Spinal cord (tissue), 10 donors: ENCODE results near the gene PPP4R2. TPM values are rescaled to one million over a fixed set of nuclear protein-coding genes. Genes with fewer than 3 reads are reported as not detected.

Source experiments
- DNase-seq, 6 donors: peaks; one replicate each; pipeline versions ENCODE4 v3.0.0 to v3.0.0-alpha.2; 2013 to 2015; ENCODE audit warnings: low spot score in 6 of 6, low read depth in 4 of 6
- H3K27ac ChIP-seq: one replicate; pipeline ENCODE4 v1.5.1; 2013; ENCODE audit warnings: low read depth, low read length, control low read depth
- H3K27me3 ChIP-seq: one replicate; pipeline ENCODE4 v1.6.1; 2013; ENCODE audit warnings: low read length; ENCODE audit not compliant: control insufficient read depth, insufficient read depth
- H3K36me3 ChIP-seq: one replicate; pipeline ENCODE4 v1.6.1; 2013; ENCODE audit warnings: low read length; ENCODE audit not compliant: control insufficient read depth, insufficient read depth
- H3K4me1 ChIP-seq: one replicate; pipeline ENCODE4 v1.6.1; 2013; ENCODE audit warnings: low read length; ENCODE audit not compliant: control insufficient read depth, insufficient read depth
- H3K4me3 ChIP-seq: one replicate; pipeline ENCODE4 v1.5.1; 2013; ENCODE audit warnings: low read depth, low read length, control low read depth
- H3K9me3 ChIP-seq: one replicate; pipeline ENCODE4 v1.6.1; 2013; ENCODE audit warnings: low read length; ENCODE audit not compliant: control insufficient read depth, insufficient read depth
- WGBS: methylation state at CpG from one replicate; pipeline ENCODE4 v1.1.5; 2013; ENCODE audit warnings: missing lambda C conversion rate; ENCODE audit not compliant: insufficient coverage; 5-methylcytosine and 5-hydroxymethylcytosine counted together
- polyA plus RNA-seq, 2 donors: library from polyadenylated mRNA; unstranded; fragments of 120-200 nt; gene quantifications; one replicate each; pipeline ENCODE4 v1.2.1, GENCODE V29; 2013; ENCODE audit not compliant: insufficient read length in 2 of 2
- small RNA-seq: library from RNA; depleted of rRNA; stranded (forward); fragments of <200 nt; gene quantifications from one replicate; pipeline ENCODE3, GENCODE V24; 2014; ENCODE audit warnings: low replicate concordance
- total RNA-seq, 2 donors: library from RNA; depleted of rRNA in 1 of 2; stranded (reverse); fragments of 120-200 nt in 1 of 2; fragments of >200 nt in 1 of 2; gene quantifications; one replicate each; pipeline versions ENCODE4 v1.2.3 to v1.2.4, GENCODE V29; 2013 to 2014
- donor health status: healthy.

Gene PPP4R2
- total and polyA plus RNA-seq, 4 donors = 37.7 to 94.7 (median 58.8) TPM

- Histone ChIP-seq H3K27me3 (no peaks in the 10 kb centered on the region), H3K27ac (no peak overlapping the region), H3K4me3 (no peak overlapping the region), H3K4me1 (no peaks in the 10 kb centered on the region), H3K9me3 (no peaks in the 10 kb centered on the region), H3K36me3 (no peaks in the 10 kb centered on the region)
- WGBS = 100% methylated on average over 1 of the region's 2 CpGs
- DNase-seq = no peak
Observed at GRCh38 chr3:73115806-73116205, 119.2 kb downstream of the PPP4R2 start.

Small RNA genes lying within 50 kb of the gene (small RNA-seq; reads per million reads assigned to genes)
- gene RNU2-64P = 0.61 reads per million, percentile 64 among the genes with 10 or more reads in this experiment
- gene RNU6-557P = not detected
- not detected for gene RNU7-19P

Other genes starting within 250 kb of the PPP4R2 start
- 10 to 100 TPM; 16.3 to 19.0 TPM for gene SHQ1, start 148.4 kb upstream of the PPP4R2 start, total RNA-seq
- 10 to 100 TPM; 12.4 to 13.3 TPM for gene SHQ1, start 148.4 kb upstream of the PPP4R2 start, polyA plus RNA-seq
- 10 to 100 TPM; 26.4 to 30.9 TPM for gene GXYLT2, start 108.8 kb upstream of the PPP4R2 start, total RNA-seq
- 1 to 10 TPM; 5.9 to 9.5 TPM for gene GXYLT2, start 108.8 kb upstream of the PPP4R2 start, polyA plus RNA-seq
- 1 to 10 TPM; 5.5 to 8.5 TPM for gene EBLN2, start 64.8 kb downstream of the PPP4R2 start, total RNA-seq
- 1 to 10 TPM; 1.3 to 2.2 TPM for gene EBLN2, start 64.8 kb downstream of the PPP4R2 start, polyA plus RNA-seq